Hepatocyte (in vitro differentiated cells): ENCODE measurements around the gene SERPINB6.

Experiments
- CTCF ChIP-seq: fragments of 200-600 bp; sonication (generic); IDR thresholded peaks from 2 replicates; pipeline ENCODE4 v1.5.1; 2016; ENCODE audit warnings: antibody characterized with exemption, mild to moderate bottlenecking; ENCODE audit not compliant: poor library complexity
- EZH2 ChIP-seq: fragments of 200-600 bp; sonication (generic); IDR thresholded peaks from 2 replicates; pipeline ENCODE4 v1.6.1; 2016; ENCODE audit warnings: antibody characterized with exemption, mild to moderate bottlenecking, borderline replicate concordance
- EZH2phosphoT487 ChIP-seq: fragments of 200-600 bp; sonication (generic); IDR thresholded peaks from one replicate; pipeline ENCODE4 v1.6.1; 2018; ENCODE audit warnings: antibody characterized with exemption, mild to moderate bottlenecking, low read depth, moderate library complexity; ENCODE audit not compliant: unreplicated experiment, severe bottlenecking

DNA sequence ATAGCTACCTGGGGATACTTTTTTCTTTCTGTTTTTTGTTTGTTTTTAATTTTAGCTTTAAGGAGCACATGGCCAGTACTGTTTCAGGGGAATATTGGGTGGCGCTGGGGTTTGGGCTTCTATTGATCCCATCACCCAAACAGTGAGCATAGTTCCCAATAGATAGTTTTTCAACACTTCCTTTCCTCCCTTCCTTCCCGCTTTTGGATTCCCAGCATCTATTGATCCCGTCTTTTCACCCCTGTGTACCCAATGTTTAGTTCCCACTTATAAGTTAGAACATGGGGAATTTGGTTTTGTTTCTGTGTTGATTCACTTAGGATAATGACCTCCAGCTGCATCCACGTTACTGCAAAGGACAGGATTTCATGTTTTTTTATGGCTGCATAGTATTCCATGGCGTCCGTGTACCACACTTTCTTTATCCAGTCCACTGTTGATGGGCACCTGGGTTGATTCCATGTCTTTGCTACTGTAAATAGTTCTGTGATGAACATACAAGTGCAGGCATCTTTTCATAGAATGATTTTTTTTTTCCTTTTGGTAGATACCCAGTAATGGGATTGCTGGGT, 48.5 kb upstream of the SERPINB6 start:
- TF ChIP-seq CTCF, result no peak
- TF ChIP-seq EZH2, result no peak
- TF ChIP-seq EZH2phosphoT487, result no peak
